Esophagus muscularis mucosa (tissue), 4 donors: ENCODE measurements around the gene COL7A1.

Experiments
- CTCF ChIP-seq, 3 experiments: fragments of 200-600 bp in 2 of 3; fragments of 450-650 bp in 1 of 3; sonication (generic) in 2 of 3; IDR thresholded peaks; one replicate each; pipeline ENCODE4 v1.5.1; 2017 to 2019; ENCODE audit warnings: antibody characterized with exemption in 3 of 3, mild to moderate bottlenecking in 2 of 3, moderate library complexity in 1 of 3
- EP300 ChIP-seq: sonication (generic); formaldehyde crosslinking; IDR thresholded peaks from one replicate; pipeline ENCODE4 v1.6.1; 2017; ENCODE audit warnings: antibody characterized with exemption
- POLR2A ChIP-seq: fragments of 450-650 bp; IDR thresholded peaks from one replicate; pipeline ENCODE4 v1.6.1; 2017; ENCODE audit warnings: antibody characterized with exemption, moderate library complexity, mild to moderate bottlenecking, low read depth

DNA sequence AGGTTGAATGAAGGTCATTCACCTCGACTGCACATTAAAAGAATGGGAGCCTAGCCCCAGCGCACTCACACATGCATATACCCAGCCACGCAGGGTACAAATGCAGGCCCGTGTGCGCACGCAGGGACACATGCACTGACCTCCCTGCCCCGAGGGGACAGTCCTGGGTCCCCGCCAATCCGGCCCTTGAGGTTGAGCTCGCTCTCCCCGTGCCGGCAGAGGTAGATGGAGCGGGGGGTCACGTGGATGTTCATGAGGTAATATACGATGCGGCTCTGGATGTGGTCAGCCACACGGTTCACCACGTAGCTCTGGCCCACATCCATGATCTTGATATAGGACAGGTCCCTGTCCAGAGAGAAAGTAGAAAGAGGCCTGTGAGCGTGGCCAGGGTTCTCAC, 59.0 kb downstream of the COL7A1 start:
- TF ChIP-seq CTCF (IDR thresholded peaks at IDR 0.05) (no peak), EP300 (no peak), POLR2A (no peak)
